ENCODE results near the gene MRPL23. TPM values are rescaled to one million over a fixed set of nuclear protein-coding genes. Genes with fewer than 3 reads are reported as not detected.

The MRPL23 gene
- total RNA-seq, 1 donor from 2014 or later: 93.6 TPM

GRCh38 chr11:1932681-1933080, 14.5 kb upstream of the MRPL23 start:
- TF ChIP-seq, protein P1, sequence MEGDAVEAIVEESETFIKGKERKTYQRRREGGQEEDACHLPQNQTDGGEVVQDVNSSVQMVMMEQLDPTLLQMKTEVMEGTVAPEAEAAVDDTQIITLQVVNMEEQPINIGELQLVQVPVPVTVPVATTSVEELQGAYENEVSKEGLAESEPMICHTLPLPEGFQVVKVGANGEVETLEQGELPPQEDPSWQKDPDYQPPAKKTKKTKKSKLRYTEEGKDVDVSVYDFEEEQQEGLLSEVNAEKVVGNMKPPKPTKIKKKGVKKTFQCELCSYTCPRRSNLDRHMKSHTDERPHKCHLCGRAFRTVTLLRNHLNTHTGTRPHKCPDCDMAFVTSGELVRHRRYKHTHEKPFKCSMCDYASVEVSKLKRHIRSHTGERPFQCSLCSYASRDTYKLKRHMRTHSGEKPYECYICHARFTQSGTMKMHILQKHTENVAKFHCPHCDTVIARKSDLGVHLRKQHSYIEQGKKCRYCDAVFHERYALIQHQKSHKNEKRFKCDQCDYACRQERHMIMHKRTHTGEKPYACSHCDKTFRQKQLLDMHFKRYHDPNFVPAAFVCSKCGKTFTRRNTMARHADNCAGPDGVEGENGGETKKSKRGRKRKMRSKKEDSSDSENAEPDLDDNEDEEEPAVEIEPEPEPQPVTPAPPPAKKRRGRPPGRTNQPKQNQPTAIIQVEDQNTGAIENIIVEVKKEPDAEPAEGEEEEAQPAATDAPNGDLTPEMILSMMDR (IDR thresholded peaks at IDR 0.05; ENCODE audit: borderline replicate concordance): no peak

GRCh38 chr11:1933416-1934334, 13.5 kb upstream of the MRPL23 start:
- no peak for DNase-seq
- TF ChIP-seq, protein P1 (IDR thresholded peaks at IDR 0.05; ENCODE audit: borderline replicate concordance): no peak
- H3K4me1 ChIP-seq: peaks cover 29% of the 10 kb centered on the region
- peak overlapping the region; percentile 44 for H3K27ac ChIP-seq (replicated peaks)
- H3K4me3 ChIP-seq: no peak overlapping the region
- H3K27me3 ChIP-seq (ENCODE audit: low read depth): no peaks in the 10 kb centered on the region
- H3K9me3 ChIP-seq (replicated peaks): no peaks in the 10 kb centered on the region
- intact Hi-C loops (cut with micrococcal nuclease): no loop called here
- H3K36me3 ChIP-seq: no peaks in the 10 kb centered on the region

More at GRCh38 chr11:1932681-1933080, 14.5 kb upstream of the MRPL23 start:
- H3K9me3 ChIP-seq (replicated peaks): no peaks in the 10 kb centered on the region
- intact Hi-C loops (cut with micrococcal nuclease): no loop called here
- DNase-seq: no peak
- no peak overlapping the region for H3K4me3 ChIP-seq
- peak overlapping the region; percentile 92 for H3K27ac ChIP-seq (replicated peaks)
- no peaks in the 10 kb centered on the region for H3K36me3 ChIP-seq
- H3K4me1 ChIP-seq: peaks cover 29% of the 10 kb centered on the region
- H3K27me3 ChIP-seq (ENCODE audit: low read depth): no peaks in the 10 kb centered on the region

GRCh38 chr11:1934335-1935155, 12.6 kb upstream of the MRPL23 start:
- H3K9me3 ChIP-seq (replicated peaks): no peaks in the 10 kb centered on the region
- H3K27me3 ChIP-seq (ENCODE audit: low read depth): no peaks in the 10 kb centered on the region
- H3K27ac ChIP-seq (replicated peaks): no peak overlapping the region
- no peaks in the 10 kb centered on the region for H3K36me3 ChIP-seq
- intact Hi-C loops (cut with micrococcal nuclease): no loop called here
- peaks cover 36% of the 10 kb centered on the region for H3K4me1 ChIP-seq
- no peak for DNase-seq
- TF ChIP-seq, protein P1 (IDR thresholded peaks at IDR 0.05; ENCODE audit: borderline replicate concordance): no peak
- H3K4me3 ChIP-seq: no peak overlapping the region

- intact Hi-C loops (cut with micrococcal nuclease): no loop called here
- peaks cover 33% of the 10 kb centered on the region for H3K4me1 ChIP-seq
- peak; percentile 11 for DNase-seq
- no peaks in the 10 kb centered on the region for H3K27me3 ChIP-seq (ENCODE audit: low read depth)
- TF ChIP-seq, protein P1 (IDR thresholded peaks at IDR 0.05; ENCODE audit: borderline replicate concordance): no peak
- no peak overlapping the region for H3K4me3 ChIP-seq
- no peaks in the 10 kb centered on the region for H3K36me3 ChIP-seq
- H3K27ac ChIP-seq (replicated peaks): no peak overlapping the region
- H3K9me3 ChIP-seq (replicated peaks): no peaks in the 10 kb centered on the region
Observed at GRCh38 chr11:1935156-1936071, 11.7 kb upstream of the MRPL23 start.

All from left ventricle myocardium inferior (tissue), 1 donor.